Embryonic facial prominence (tissue), 1 donor: ENCODE data around the gene DENND1C.
A peak's percentile ranks its signal among the peaks of the same experiment; 100 is the strongest.

Source experiments
- DNase-seq: peaks from one replicate; pipeline ENCODE4 v3.0.0-alpha.2; 2016; ENCODE audit errors: extremely low spot score

The DENND1C gene

DNA sequence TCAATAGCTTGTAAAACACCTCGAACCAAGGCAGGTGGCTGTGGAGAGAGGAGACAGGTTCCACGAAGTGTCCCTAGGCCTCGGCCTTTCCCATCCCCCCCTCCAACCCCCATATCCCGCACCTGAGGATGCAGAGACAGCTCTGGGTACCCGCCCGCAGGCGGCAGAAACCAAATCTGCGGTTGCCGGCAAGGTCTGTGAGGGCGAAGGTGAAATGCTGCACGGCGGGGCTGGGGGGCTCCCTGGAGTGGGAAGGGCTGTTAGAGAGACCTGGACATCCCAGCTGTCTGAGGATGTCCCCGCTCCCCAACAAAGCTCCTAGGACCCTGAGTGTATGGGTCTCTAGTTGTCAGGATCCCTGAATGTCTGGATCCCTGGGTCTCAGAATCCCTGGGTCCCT, 2.8 kb downstream of the DENND1C start:
- no peak for DNase-seq

DNA sequence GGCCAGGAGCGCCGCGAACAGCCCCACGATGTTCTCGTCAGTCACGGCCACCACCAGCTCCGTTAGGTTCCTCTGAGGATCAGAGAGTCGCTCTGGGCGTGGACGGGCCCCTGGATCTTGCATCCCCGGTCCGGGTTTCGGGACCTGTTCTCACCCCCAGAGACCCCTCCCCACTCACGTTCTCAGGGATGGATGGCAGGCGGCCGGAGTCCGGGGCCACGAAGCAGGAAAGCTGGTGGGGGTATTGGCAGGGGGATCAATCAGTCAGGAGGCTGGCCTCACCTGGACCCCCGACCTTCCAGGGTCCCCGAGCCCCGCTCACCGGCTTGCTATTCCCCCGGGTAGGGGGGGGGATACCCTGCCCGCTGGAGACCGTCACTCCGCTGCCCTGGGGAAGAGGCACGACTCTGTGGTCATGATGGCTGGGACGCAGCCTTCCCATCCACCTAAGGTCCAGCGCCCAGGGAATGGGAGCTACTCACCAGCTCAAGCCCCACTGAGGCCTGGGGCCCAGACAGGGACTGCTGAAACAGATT, 4.6 kb downstream of the DENND1C start:
- DNase-seq = no peak

DNA sequence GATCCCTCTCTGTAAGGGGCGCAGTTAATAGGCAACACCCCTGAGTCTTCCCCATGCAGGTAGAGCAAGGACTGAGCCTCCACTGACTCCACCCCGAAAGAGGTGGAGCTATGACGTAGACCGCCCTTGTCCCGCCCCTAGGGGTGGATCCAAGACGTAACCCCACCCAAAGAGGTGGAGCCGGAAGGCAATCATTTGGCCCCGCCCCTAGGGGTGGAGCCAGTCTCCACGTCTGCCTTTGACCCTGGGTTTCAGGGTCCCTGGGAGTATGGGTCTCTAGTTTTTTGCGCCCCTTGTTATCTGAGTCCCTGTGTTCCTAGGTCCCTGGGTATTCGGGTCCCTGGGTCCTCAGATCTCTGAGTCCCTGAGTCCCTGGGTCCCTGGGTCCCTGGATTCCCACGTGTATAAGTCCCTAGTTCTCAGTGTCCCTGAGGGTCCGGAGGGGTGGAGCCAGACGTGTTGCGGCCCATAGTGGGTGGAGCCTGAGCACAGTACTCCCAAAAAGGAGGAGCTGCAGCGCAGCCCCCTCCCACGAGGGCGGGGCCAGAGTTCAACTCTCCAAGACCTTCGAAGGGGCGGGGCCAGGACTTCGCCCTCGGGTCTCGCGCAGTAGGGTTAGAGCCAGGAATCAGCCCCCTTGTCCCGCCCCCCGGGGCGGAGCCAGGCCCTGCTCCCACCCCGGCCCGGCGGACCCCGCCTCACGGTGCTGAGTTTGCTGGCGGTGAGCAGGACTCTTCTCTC, 5.3 kb downstream of the DENND1C start:
- no peak for DNase-seq

- no peak for DNase-seq
Measured at GRCh38 chr19:6475321-6476108, 6.1 kb downstream of the DENND1C start.

GRCh38 chr19:6473647-6474046, 7.9 kb downstream of the DENND1C start:
- DNase-seq = no peak

DNA sequence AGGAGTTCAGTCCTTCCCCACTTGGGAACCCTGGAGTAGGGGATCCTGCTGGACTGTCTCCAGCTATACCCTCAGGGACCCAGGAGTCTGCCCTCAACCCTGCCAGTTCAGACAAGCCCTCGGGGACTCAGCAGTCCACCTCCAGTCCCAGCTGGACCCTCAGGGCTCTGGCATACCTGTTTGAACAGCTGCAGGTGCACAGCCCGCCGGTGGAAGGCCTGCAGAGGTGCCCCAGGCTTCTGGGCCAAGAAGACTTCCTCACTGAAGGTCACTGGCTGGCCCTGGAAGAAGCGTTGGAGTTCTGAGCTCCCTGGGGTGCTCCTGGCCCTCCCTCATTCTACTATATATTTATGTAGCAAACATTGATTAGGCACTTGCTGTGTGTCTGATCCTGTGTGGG, 8.9 kb downstream of the DENND1C start:
- DNase-seq = no peak

DNA sequence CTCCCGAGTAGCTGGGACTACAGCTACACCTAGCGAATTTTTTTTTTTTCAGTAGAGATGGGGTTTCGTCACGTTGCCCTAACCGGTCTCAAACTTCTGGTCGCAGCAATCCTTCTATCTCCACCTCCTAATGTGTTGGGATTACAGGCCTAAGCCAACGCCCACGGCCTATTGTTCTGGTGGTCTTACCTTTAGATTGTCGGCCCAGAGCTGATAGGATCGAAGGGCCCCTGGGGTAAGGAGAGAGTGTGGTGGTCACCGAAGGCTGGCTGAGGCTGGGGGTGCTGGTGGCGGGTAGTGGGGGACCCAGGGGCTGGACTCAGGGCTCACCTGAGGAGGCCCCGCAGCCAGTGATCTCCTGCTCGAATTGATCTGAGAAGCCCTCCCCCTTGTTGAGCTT, 10.5 kb downstream of the DENND1C start:
- no peak for DNase-seq

DNA sequence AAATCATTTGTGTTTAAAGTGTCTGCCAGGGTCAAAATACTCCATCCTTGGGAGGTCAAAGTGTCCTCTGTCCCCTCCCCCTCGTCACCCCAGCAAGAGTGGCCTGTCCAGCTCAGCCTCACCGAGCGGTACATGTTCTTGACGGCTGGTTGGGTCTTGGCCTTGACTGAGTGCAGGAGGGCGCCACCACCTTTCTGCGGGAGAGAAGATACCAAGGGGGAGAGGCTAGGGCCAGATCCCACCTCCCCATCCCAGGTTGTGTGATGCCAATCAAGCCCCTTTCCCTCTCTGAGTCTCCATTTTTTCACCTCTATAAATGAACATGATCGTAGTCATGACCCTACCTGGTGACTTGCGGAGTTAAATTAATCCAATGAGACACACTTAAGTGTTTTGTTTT, 11.4 kb downstream of the DENND1C start:
- no peak for DNase-seq

- no peak for DNase-seq
Measured at GRCh38 chr19:6467384-6467783, 14.2 kb downstream of the DENND1C start.

DNA sequence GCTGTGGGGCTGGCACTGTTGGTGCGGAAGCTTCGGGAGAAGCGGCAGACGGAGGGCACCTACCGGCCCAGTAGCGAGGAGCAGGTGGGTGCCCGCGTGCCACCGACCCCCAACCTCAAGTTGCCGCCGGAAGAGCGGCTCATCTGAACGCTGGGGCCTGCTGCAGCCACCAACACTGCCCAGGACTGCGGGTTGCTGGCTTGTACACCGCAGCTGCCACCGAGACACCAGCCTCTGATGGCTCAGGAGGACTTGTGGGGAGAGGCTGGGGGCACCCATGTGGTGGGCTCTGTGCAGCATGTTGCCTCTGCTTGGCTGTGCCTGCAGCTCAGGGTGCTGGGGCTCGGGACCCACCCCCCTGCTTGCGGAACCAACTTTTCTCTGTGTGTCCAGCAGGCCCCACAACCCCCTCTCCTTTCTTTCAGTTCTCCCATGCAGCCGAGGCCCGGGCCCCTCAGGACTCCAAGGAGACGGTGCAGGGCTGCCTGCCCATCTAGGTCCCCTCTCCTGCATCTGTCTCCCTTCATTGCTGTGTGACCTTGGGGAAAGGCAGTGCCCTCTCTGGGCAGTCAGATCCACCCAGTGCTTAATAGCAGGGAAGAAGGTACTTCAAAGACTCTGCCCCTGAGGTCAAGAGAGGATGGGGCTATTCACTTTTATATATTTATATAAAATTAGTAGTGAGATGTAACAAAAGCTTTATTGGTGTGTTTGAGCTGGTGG, 14.9 kb downstream of the DENND1C start:
- no peak for DNase-seq

DNA sequence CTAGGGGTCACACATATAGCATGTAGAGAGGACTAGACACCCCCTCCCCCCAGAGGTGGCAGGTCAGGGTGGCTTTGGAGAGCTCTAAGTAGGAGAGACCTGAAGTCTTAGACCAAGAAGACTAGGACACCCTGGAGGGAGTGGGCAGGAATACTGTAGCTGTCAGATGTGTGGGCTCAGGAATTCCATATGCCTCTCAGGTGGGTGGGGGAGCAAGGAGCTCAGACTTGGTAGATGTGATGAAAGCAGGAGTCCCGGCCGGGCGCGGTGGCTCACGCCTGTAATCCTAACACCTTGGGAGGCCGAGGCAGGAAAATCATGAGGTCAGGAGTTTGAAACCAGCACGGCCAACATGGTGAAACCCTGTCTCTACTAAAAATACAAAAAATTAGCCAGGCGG, 15.9 kb downstream of the DENND1C start:
- no peak for DNase-seq

DNA sequence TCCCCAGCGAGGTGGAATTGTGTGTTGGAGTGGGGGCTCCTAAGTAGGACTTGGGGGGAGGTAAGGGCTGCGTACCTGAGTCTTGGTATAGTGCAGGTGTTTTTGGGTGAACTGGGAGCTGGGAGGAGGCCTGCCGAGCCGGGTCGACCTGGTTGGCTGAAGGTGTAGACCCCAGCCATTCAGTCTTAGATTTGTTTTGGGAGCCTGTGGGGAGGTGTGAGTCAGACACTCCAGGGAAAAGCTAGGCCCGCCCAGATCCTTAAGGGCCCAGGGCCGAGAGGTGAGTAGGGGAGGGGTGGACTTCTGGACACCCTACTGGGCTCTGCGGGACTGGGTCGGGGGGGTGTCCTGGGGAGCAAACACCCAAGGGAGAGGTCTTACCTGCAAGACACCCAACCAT, 16.6 kb downstream of the DENND1C start:
- DNase-seq = no peak

DNA sequence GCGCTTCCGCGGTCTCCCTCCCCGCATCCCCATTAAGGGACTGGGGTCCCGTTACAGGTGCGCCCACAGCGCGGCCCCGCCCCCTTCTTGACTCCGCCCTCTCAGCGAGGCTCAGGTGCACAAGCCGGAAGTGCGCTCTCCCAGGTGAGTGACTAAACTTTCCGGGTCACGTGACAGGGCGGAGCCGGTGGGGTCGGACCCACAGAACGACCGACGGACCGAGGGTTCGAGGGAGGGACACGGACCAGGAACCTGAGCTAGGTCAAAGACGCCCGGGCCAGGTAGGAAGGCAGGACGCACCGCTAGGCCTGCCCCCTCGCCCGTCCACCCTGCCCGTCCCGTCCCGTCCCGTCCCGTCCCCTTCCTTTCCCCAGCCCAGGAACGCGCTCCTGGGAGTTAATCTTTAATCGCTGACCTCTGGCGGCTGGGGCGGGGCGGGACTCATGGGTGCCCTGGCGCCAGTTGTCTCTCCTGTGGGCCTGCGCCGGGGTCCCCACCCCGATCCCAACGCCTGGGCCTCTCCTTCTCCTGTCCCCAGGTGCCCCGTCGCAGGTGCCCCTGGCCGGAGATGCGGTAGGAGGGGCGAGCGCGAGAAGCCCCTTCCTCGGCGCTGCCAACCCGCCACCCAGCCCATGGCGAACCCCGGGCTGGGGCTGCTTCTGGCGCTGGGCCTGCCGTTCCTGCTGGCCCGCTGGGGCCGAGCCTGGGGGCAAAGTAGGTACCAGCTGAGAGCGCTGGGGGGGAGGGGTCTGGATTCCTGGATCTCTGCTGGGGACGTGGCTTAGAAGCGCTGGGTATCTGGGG, 17.3 kb downstream of the DENND1C start, which contains the start of gene CRB3:
Gene CRB3, plus strand, starts transcription at position 202 of the 804 bp plus-strand sequence. Its CDS starts 431 bp downstream, at position 633.
- DNase-seq = no peak

DNA sequence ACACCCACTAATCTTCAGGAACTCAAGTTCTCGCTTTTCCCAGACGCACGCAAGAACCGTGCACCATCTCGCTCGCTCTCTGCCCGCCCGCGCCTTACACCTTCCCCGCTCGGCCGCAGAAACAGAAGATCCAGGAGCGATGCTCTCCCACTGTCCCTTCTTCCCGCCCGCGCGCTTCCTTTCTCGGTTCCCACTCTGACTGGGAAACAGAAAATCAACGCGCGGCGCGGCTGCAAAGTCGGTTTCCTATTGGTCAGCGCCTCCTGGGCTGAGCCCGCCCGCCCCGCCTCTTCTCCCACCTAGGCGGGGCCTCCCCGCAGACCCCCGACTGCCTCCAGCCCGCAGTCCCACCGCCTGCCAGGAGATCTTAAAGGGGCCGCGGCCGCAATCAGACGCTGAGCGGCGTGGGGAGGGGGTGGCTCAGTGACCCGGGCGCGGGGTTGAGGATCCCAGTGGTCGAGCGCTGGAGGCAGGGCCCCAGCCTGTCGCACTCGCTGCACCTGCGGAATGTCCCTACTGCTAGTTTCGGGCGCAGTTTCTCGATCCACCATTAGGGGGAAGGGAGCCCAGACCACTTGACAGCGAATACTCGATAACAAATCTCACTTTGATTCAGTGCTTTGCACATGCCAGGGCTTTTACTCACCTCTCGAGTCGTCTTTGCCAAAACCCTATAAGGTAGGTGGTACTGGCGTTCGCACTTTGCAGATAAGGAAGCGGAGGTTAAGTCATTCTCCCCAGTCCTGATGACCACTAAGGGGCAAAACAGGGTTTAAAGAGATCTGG, 21.3 kb downstream of the DENND1C start:
- DNase-seq = peak; percentile 99

GRCh38 chr19:6459262-6460098, 22.1 kb downstream of the DENND1C start, which contains the start of gene SLC25A23:
Gene SLC25A23 (minus strand): TSS chr19:6459792. CDS start chr19:6459628, 164 bp downstream.
- peak; percentile 51 for DNase-seq

DNA sequence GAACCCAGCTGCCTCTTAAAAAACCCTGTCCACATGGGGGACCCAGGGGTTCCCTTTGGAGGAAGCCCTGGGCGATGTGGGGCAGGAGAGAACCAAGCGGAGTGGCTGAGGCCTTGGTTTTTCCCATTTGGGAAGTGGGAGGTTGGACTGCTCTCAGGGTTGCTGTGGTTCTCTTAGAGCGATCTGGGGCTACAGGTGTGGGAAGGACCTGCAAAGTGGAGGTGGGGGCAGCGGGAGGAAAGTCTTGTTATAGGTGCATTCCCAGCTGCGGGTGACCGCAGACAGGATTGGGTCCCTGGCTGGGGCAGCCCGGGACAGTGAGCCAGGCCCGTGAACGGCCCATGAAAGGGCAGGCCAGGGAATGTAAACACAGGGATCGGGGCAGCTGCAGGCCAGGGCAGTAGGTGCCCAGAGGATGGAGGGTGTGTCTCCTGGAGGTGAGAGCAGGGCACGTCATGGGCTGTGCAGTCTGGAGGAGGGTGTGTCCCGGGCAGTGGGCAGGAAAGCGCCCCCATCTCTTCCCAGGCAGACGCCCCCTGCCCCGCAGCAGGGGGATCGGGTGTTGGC, 22.8 kb downstream of the DENND1C start:
- DNase-seq = no peak

- DNase-seq = no peak
Measured at GRCh38 chr19:6457958-6458694, 23.5 kb downstream of the DENND1C start.

- DNase-seq = no peak
Measured at GRCh38 chr19:6455924-6456323, 25.7 kb downstream of the DENND1C start.
